IMR-90 (cell line): ENCODE measurements around the gene SPEG. TPM values are rescaled to one million over a fixed set of nuclear protein-coding genes. Genes with fewer than 3 reads are reported as not detected.

Experiments used
- ATAC-seq: fragments of 200-7000 bp; cut with Tn5 transposase; 2 replicates; pipeline ENCODE4 v1.9.1; 2020; ENCODE audit warnings: low read depth, mild to moderate bottlenecking, moderate library complexity
- BruUV-seq: library from RNA; stranded (reverse); fragments of 400-500 nt; replicated peaks from 2 replicates; lab custom pipeline; 2021; lab: Mats Ljungman, UMichigan
- CTCF ChIA-PET: fragments of 300-600 bp; formaldehyde crosslinking; extraction: SDS; loops from one replicate; lab custom pipeline; 2021; ENCODE audit warnings: antibody characterized with exemption; lab: Yijun Ruan, JAX
- POLR2A ChIA-PET: fragments of 300-600 bp; sonication (Branson Sonifier 250); formaldehyde crosslinking; loops from one replicate; lab custom pipeline; 2022; ENCODE audit warnings: antibody characterized with exemption; ENCODE audit not compliant: unreplicated experiment; lab: Charles Lee
- DNase-seq: peaks from one replicate; pipeline ENCODE4 v3.0.0; 2013
- H2AFZ ChIP-seq: replicated peaks from 2 replicates; pipeline ENCODE3; 2013; ENCODE audit warnings: low read length, mild to moderate bottlenecking; ENCODE audit not compliant: poor library complexity
- H2AK5ac ChIP-seq: 2 replicates; pipeline ENCODE4 v1.6.1; 2013; ENCODE audit warnings: low read depth, low read length, inconsistent platforms
- H2AK9ac ChIP-seq: replicated peaks from 2 replicates; pipeline ENCODE3; 2013; ENCODE audit warnings: mild to moderate bottlenecking, low read depth, low read length, moderate library complexity; ENCODE audit not compliant: poor library complexity
- H2BK120ac ChIP-seq: 2 replicates; pipeline ENCODE4 v1.6.1; 2013; ENCODE audit warnings: low read depth, low read length, inconsistent platforms
- H2BK15ac ChIP-seq: 3 replicates; pipeline ENCODE4 v1.6.1; 2013; ENCODE audit warnings: low read depth, low read length, inconsistent platforms
- H2BK20ac ChIP-seq: 2 replicates; pipeline ENCODE4 v1.6.1; 2013; ENCODE audit warnings: low read depth, mild to moderate bottlenecking, inconsistent platforms, low read length, moderate library complexity
- H2BK5ac ChIP-seq: 2 replicates; pipeline ENCODE4 v1.6.1; 2013; ENCODE audit warnings: mild to moderate bottlenecking, low read depth, low read length, inconsistent platforms; ENCODE audit not compliant: poor library complexity, severe bottlenecking
- H3K14ac ChIP-seq: replicated peaks from 2 replicates; pipeline ENCODE4 v1.6.1; 2013; ENCODE audit warnings: low read depth, low read length, inconsistent platforms
- H3K18ac ChIP-seq: 2 replicates; pipeline ENCODE4 v1.6.1; 2013; ENCODE audit warnings: low read depth, low read length, control low read depth
- H3K23ac ChIP-seq: 2 replicates; pipeline ENCODE4 v1.6.1; 2013; ENCODE audit warnings: low read depth, low read length, inconsistent platforms
- H3K27ac ChIP-seq: 2 replicates; pipeline ENCODE4 v1.5.1; 2013; ENCODE audit warnings: mild to moderate bottlenecking, control low read depth, low read length; ENCODE audit not compliant: insufficient read depth
- H3K27me3 ChIP-seq: 2 replicates; pipeline ENCODE4 v1.6.1; 2013; ENCODE audit warnings: low read length; ENCODE audit not compliant: control insufficient read depth, insufficient read depth
- H3K36me3 ChIP-seq: 2 replicates; pipeline ENCODE4 v1.6.1; 2013; ENCODE audit warnings: low read length, mixed read lengths; ENCODE audit not compliant: control insufficient read depth, insufficient read depth
- H3K4ac ChIP-seq: 2 replicates; pipeline ENCODE4 v1.6.1; 2013; ENCODE audit warnings: low read depth, low read length, inconsistent platforms
- H3K4me1 ChIP-seq: 2 replicates; pipeline ENCODE4 v1.6.1; 2013; ENCODE audit warnings: low read length, mixed read lengths; ENCODE audit not compliant: control insufficient read depth, insufficient read depth
- H3K4me2 ChIP-seq: 2 replicates; pipeline ENCODE4 v1.6.1; 2013; ENCODE audit warnings: low read depth, mild to moderate bottlenecking, control low read depth, low read length, moderate library complexity
- H3K4me3 ChIP-seq: 2 replicates; pipeline ENCODE4 v1.5.1; 2013; ENCODE audit warnings: low read depth, mild to moderate bottlenecking, control low read depth, low read length, moderate library complexity; ENCODE audit not compliant: insufficient read depth
- H3K56ac ChIP-seq: 2 replicates; pipeline ENCODE4 v1.6.1; 2013; ENCODE audit warnings: low read length, inconsistent platforms; ENCODE audit not compliant: insufficient read depth; ENCODE audit errors: extremely low read depth
- H3K79me1 ChIP-seq, 2 experiments: 2 replicates each; pipeline ENCODE4 v1.6.1; 2013; ENCODE audit warnings: low read length in 2 of 2, inconsistent platforms in 1 of 2, low read depth in 1 of 2
- H3K9ac ChIP-seq: 2 replicates; pipeline ENCODE4 v1.6.1; 2013; ENCODE audit warnings: low read depth, low read length, control low read depth
- H3K9me1 ChIP-seq: 2 replicates; pipeline ENCODE4 v1.6.1; 2013; ENCODE audit warnings: low read length, inconsistent platforms; ENCODE audit not compliant: insufficient read depth
- H3K9me3 ChIP-seq: 2 replicates; pipeline ENCODE4 v1.6.1; 2013; ENCODE audit warnings: low read length; ENCODE audit not compliant: control insufficient read depth, insufficient read depth
- H4K20me1 ChIP-seq: 2 replicates; pipeline ENCODE4 v1.6.1; 2013; ENCODE audit warnings: low read length, inconsistent platforms; ENCODE audit not compliant: insufficient read depth
- H4K5ac ChIP-seq: 2 replicates; pipeline ENCODE4 v1.6.1; 2013; ENCODE audit warnings: mild to moderate bottlenecking, low read depth, low read length, control low read depth
- H4K8ac ChIP-seq, 2 experiments: 2 replicates each; pipeline ENCODE4 v1.6.1; 2013; ENCODE audit warnings: low read depth in 2 of 2, low read length in 2 of 2, control low read depth in 1 of 2, inconsistent platforms in 1 of 2
- H4K91ac ChIP-seq: 2 replicates; pipeline ENCODE4 v1.6.1; 2013; ENCODE audit warnings: low read depth, low read length, inconsistent platforms; ENCODE audit not compliant: insufficient read depth
- BHLHE40 ChIP-seq: fragments of 150-350 bp; IDR thresholded peaks from 2 replicates; pipeline ENCODE4 v1.6.1; 2016; ENCODE audit warnings: mild to moderate bottlenecking, low read depth, low read length
- CEBPB ChIP-seq: IDR thresholded peaks from 2 replicates; pipeline ENCODE4 v1.6.1; 2012; ENCODE audit warnings: low read depth, low read length, improper control_type of control experiment
- NFE2L2 ChIP-seq: fragments of 150-350 bp; IDR thresholded peaks from 2 replicates; pipeline ENCODE4 v1.6.1; 2016; ENCODE audit warnings: low read depth, mild to moderate bottlenecking, low read length
- RFX5 ChIP-seq: IDR thresholded peaks from 2 replicates; pipeline ENCODE4 v1.8.0; 2012; ENCODE audit warnings: low read depth, mild to moderate bottlenecking, low read length, moderate library complexity
- SMC3 ChIP-seq: fragments of 150-350 bp; IDR thresholded peaks from 2 replicates; pipeline ENCODE4 v1.6.1; 2016; ENCODE audit warnings: low read depth, mild to moderate bottlenecking, antibody characterized with exemption, low read length, moderate library complexity
- WGBS, 2 experiments: methylation state at CpG; one replicate each; pipeline versions ENCODE4 v1.1.5 to v1.1.7; 2013; ENCODE audit warnings: missing lambda C conversion rate in 2 of 2; ENCODE audit not compliant: insufficient read length in 1 of 2; ENCODE audit errors: extremely low coverage in 2 of 2; 5-methylcytosine and 5-hydroxymethylcytosine counted together
- dilution Hi-C: fragments of 300-500 bp; cut with HindIII; formaldehyde crosslinking; loops from one replicate; pipeline ENCODE4 v1.14.3; 2018; ENCODE audit warnings: low sequenced_read_pairs; ENCODE audit not compliant: unreplicated experiment
- in situ Hi-C: fragments of 300-500 bp; cut with MboI; formaldehyde crosslinking; loops from 3 replicates; pipeline ENCODE4 v1.14.3; 2019; ENCODE audit warnings: low sequenced_read_pairs, inconsistent platforms, mixed read lengths
- intact Hi-C: fragments of 100-400 bp; cut with micrococcal nuclease; formaldehyde crosslinking; loops from 2 replicates; pipeline ENCODE4 v1.10.0; 2022
- polyA plus RNA-seq, 3 experiments: library from polyadenylated mRNA; depleted of rRNA; stranded (reverse); fragments of >200 nt; gene quantifications; 2 replicates each; pipeline ENCODE4 v1.2.3, GENCODE V29; 2012; ENCODE audit warnings: low replicate concordance in 1 of 3
- total RNA-seq: library from RNA; depleted of rRNA; stranded (reverse); fragments of >200 nt; gene quantifications from 2 replicates; pipeline ENCODE4 v1.2.3, GENCODE V29; 2012
- TF ChIP-seq, protein P1 (sequence below): fragments of 150-350 bp; IDR thresholded peaks from 2 replicates; pipeline ENCODE4 v1.6.1; 2016; ENCODE audit warnings: low read depth, mild to moderate bottlenecking, low read length, moderate library complexity, borderline replicate concordance

SPEG gene
- total and polyA plus RNA-seq, 2 of the 4 experiments (the other 2 are of a cell fraction), result 6.8 to 81.6 TPM

DNA sequence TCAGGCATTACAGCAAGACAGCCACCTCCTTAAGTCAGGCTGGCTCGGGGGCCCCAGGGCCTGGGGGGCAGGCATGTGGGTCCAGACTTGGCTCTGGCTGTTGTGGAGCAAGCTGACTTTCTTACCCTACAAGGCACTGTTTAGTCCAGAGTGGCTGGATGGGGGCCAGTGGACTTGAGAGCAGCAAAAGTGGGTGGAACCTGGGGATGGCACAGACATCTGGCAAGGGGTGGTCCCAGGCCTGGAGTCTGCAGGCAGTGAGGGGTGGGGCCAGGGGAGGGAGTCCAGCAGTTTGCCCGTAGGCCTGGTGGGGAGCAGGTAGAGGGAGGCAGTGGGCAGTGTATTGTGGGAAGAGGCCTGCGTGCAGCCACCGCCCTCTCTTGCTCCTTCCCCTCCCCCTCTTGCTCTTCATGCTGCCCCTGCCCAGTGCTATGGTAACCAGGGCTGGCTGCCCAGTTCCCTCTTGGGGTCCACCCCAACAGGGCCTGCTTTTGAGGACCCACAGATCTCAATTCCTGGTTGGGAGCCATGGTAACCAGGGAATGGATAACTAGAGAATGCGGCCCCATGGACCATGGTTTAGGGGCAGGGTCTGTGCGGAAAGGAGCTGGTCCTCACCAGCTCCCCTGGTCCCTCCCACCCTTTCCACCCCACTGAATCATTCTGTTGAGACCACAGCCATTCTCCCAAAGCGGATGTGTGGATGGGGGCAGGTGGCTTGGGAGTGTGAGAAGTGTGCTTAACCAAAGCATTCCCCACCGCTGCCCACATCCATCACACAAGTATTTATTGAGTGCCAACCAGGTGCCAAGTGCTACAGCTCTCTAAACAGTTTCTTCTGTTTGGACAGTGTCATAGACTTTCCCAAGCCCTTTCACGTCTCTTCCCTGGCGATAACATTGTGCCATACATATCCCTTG lies 19.3 kb downstream of the SPEG start:
- H2BK120ac ChIP-seq, result peak overlapping the region; percentile 99
- peak overlapping the region; percentile 96 for H4K5ac ChIP-seq
- H3K56ac ChIP-seq, result peak overlapping the region; percentile 98
- peaks cover 30% of the 10 kb centered on the region for H3K36me3 ChIP-seq
- peak overlapping the region; percentile 83 for H3K9ac ChIP-seq
- no peak for TF ChIP-seq RFX5
- 0 out of 2 replicates have a peak, but pooled peaks have one; percentile 40 for TF ChIP-seq CEBPB
- TF ChIP-seq, protein P1, sequence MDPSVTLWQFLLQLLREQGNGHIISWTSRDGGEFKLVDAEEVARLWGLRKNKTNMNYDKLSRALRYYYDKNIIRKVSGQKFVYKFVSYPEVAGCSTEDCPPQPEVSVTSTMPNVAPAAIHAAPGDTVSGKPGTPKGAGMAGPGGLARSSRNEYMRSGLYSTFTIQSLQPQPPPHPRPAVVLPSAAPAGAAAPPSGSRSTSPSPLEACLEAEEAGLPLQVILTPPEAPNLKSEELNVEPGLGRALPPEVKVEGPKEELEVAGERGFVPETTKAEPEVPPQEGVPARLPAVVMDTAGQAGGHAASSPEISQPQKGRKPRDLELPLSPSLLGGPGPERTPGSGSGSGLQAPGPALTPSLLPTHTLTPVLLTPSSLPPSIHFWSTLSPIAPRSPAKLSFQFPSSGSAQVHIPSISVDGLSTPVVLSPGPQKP, result no peak
- TF ChIP-seq BHLHE40, result no peak
- TF ChIP-seq NFE2L2, result no peak
- no peak for TF ChIP-seq SMC3
- ChIA-PET POLR2A (interaction anchor here (1.4 to 1.6 kb wide), 2 partner anchors 12 to 45 kb away, joined by 3 to 6 read pairs; partner anchors contain the start of gene GMPPA), CTCF (interaction anchor here (0.7 to 1.4 kb wide), 3 partner anchors 42 to 56 kb away, joined by 3 to 6 read pairs (median 5); a partner anchor contains a TSS)
- H3K14ac ChIP-seq, result peak overlapping the region; percentile 100
- no peak overlapping the region for H3K4me3 ChIP-seq
- peaks cover 12 to 40% of the 10 kb centered on the region in 2 experiments for H3K79me1 ChIP-seq
- peak overlapping the region; percentile 96 for H3K27ac ChIP-seq
- H3K18ac ChIP-seq, result peak overlapping the region; percentile 96
- WGBS, 2 experiments, result no CpG with 5 or more reads among the region's 10 CpGs
- H4K91ac ChIP-seq, result peak overlapping the region; percentile 100
- in situ Hi-C loops (no loop called here), intact Hi-C loops (loop anchor here (2.0 kb wide), 1 partner anchor 51 kb away; no protein-coding TSS in a partner anchor), dilution Hi-C loops (no loop called here)
- ATAC-seq, result peak; percentile 72
- peak overlapping the region; percentile 100 for H3K4ac ChIP-seq
- H2AK5ac ChIP-seq, result peak overlapping the region; percentile 99
- no peaks in the 10 kb centered on the region for H4K20me1 ChIP-seq
- no TSS peak for BruUV-seq
- H2AFZ ChIP-seq, result peak overlapping the region; percentile 82
- peak overlapping the region; percentile 94 for H2AK9ac ChIP-seq
- H3K4me2 ChIP-seq, result peak overlapping the region; percentile 59
- H3K4me1 ChIP-seq, result peaks cover 29% of the 10 kb centered on the region
- peak; percentile 91 for DNase-seq
- H2BK15ac ChIP-seq, result peak overlapping the region; percentile 96; the same call in 2 of the 3 replicates
- peak overlapping the region; percentile 98 for H2BK5ac ChIP-seq
- peaks cover 29% of the 10 kb centered on the region for H3K9me1 ChIP-seq
- H4K8ac ChIP-seq, result peak overlapping the region; percentile 97 to 98
- no peaks in the 10 kb centered on the region for H3K9me3 ChIP-seq
- no peaks in the 10 kb centered on the region for H3K27me3 ChIP-seq
- peak overlapping the region; percentile 100 for H3K23ac ChIP-seq
- peak overlapping the region; percentile 96 for H2BK20ac ChIP-seq
